Eye (tissue), 1 donor: ENCODE results near the gene LHFPL6.

Experiments
- DNase-seq: peaks from one replicate; pipeline ENCODE4 v3.0.0-alpha.2; 2015

Gene LHFPL6

GRCh38 chr13:39379667-39380655 lies 223.0 kb downstream of the LHFPL6 start:
- DNase-seq: no peak

DNA sequence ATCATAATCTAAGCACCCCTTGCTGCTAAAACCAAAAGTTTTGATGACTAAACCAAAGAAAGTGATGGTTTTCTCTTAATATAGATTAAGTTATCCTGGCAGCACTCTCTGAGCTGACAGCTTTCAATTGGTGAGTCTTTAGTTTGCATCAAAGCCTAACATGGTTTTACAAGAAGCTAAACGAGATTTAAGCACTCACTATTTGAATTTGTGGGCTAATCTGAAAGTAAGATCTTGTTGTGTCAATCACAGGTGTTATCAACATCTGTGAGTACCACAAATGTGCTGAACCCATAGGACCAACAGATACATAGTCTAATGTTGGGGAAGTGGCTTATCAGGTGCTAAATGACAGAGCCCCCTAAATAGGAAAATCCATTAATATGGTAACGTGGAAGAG lies 223.9 kb downstream of the LHFPL6 start:
- no peak for DNase-seq

GRCh38 chr13:39378306-39378705 lies 224.7 kb downstream of the LHFPL6 start:
- DNase-seq: no peak

- no peak for DNase-seq
Measured at GRCh38 chr13:39377699-39378098, 225.3 kb downstream of the LHFPL6 start.

- DNase-seq: no peak
Measured at GRCh38 chr13:39376076-39376475, 226.9 kb downstream of the LHFPL6 start.

DNA sequence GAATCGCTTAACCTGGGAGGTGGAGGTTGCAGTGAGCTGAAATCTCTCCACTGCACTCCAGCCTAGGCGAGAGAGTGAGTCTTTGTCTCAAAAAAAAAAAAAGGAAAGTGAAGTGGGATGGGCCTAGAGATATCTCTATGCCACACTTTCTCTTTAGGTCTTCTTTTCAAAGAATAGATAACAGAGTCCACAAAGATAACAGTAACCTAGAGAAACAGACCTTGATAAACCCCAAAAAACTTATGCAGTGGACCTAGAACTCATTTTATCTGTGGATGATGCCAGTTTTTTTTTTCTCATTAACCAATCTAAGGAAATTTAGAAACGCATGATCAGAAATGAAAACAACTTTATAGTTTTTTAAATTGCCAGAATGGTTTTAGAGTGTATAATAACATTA lies 227.4 kb downstream of the LHFPL6 start:
- no peak for DNase-seq

DNA sequence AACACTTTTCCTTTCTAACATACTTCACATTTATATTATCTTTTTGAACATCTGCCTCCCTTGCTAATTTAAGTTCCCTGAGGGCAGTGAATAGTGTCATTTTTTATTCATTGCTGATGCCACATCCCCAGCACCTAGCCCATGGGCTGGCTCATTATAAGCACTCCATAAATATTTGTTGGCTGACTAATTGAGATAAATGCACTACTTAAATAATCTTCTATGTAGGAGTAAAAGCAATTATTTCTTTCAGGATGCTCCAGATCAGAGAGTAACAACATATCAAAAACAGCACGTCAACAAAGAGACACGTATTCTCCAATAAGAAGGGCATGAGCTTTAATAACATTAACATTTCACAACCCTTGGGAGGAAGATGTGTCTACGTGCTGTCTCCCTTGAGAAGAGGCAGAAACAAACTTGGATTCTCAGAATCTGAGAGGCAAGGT lies 228.2 kb downstream of the LHFPL6 start:
- no peak for DNase-seq

- no peak for DNase-seq
Measured at GRCh38 chr13:39373145-39373544, 229.8 kb downstream of the LHFPL6 start.

GRCh38 chr13:39371706-39372105 lies 231.3 kb downstream of the LHFPL6 start:
- DNase-seq: no peak

DNA sequence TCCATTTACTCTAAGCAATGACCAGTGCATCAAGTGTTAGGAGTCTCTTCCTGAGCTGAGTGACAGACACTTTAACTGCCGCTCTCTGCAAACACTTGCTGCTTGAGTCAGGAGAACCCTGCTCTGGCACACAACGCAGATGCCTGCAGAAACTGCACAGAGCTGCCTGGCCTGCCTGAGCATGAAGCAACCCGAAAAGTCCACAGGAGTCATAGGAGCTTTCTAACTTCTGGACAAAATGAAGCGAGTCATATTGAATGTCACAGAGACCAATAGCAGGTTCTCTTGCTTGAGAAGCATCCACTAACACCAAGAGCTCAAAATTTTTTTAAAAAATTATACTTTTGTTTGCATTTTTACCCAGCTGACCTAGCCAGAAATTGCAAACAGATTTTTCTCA lies 232.4 kb downstream of the LHFPL6 start:
- DNase-seq: no peak

- no peak for DNase-seq
Measured at GRCh38 chr13:39370048-39370447, 232.9 kb downstream of the LHFPL6 start.

DNA sequence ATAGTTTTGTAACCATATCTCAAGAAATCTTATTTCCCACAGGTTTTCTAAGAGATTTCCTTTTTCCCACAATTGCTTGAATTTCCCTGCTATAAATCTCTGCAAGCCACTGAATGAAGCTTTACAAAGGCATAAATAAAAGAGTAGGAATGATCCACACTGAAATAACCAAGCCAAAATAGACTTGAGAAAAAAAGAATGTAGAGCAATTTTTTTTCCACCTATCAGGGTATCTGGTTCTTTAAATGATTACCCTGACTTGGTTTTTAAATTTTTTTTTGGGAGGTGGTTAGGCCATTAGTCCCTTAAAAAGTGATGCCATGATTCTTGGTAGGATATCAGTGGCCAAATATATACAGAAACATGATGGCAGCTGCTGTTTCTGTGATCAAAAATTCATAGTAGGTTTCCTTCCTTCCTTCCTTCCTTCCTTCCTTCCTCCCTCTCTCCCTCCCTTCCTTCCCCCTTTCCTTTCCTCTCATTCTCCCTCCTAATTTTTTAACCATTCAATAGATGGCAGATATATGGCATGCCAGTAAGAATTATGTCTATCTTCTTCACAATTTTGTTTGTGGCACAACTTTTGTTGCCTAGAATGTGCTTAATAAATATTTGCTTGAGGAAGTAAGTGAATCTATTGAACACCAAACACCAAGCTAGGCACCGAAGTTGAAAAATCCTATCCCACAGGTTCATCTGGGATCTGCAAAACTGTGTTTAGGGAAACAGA lies 233.7 kb downstream of the LHFPL6 start:
- no peak for DNase-seq

DNA sequence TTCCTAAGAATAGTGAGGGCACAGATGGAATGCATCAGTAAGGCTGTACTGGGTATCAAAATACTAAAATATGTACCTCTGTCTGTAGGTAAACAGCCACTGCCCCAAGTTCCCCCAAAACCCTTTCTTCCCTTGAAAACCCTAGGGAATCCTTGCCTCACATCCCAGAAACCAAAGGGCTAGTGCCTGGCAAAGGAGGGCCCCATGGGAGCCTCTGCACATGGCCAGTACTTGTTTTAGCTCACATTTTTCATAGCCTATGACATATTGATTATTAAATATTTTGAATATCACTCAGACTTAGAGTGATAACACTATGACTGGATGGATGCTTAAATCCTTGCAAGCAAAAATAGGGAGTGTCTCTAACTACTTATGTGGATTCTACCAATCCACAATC lies 237.1 kb downstream of the LHFPL6 start:
- no peak for DNase-seq

- no peak for DNase-seq
Measured at GRCh38 chr13:39364947-39365468, 238.0 kb downstream of the LHFPL6 start.

DNA sequence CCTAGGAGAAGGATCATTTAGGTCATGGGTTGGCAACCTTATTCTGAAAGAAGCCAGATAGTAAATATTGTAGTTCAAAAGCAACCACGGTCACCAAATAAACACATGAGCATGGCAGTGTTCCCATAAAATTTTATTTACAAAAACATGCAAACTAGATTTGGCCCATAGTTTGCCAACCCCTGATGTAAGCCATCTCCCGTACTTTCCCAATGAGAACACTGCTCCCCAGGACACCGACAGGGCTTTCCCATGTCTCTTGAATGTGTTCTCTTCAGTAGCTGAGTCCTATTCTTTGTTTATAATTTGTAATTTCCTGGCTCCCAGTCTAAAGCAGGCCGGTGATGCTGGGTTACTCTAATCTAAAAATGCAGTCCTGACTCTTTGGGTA lies 239.6 kb downstream of the LHFPL6 start:
- no peak for DNase-seq

- DNase-seq: no peak
Measured at GRCh38 chr13:39362652-39363381, 240.2 kb downstream of the LHFPL6 start.

GRCh38 chr13:39353988-39354387 lies 249.0 kb downstream of the LHFPL6 start:
- no peak for DNase-seq

DNA sequence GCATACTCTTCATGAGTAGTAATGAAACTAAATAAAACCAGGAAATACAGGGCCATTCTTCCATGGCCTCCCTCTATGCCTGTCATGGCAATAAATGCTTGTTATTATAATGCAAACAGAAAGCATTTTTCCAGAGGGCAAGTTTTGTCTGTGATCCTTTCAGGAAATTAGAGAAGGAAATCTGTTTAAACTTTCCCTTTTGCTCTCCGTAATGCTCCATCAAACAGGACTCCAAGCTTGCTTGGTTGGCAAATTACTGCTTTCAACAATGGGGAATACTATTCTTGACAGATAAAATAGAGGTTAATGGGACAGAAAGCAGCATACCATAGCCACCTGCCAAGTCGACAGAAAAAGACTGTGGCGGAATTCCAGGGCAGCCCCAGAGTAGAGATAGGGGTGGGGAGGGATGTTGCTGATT lies 252.5 kb downstream of the LHFPL6 start:
- DNase-seq: peak; percentile 64

- DNase-seq: no peak
Measured at GRCh38 chr13:39349391-39349960, 253.5 kb downstream of the LHFPL6 start.

DNA sequence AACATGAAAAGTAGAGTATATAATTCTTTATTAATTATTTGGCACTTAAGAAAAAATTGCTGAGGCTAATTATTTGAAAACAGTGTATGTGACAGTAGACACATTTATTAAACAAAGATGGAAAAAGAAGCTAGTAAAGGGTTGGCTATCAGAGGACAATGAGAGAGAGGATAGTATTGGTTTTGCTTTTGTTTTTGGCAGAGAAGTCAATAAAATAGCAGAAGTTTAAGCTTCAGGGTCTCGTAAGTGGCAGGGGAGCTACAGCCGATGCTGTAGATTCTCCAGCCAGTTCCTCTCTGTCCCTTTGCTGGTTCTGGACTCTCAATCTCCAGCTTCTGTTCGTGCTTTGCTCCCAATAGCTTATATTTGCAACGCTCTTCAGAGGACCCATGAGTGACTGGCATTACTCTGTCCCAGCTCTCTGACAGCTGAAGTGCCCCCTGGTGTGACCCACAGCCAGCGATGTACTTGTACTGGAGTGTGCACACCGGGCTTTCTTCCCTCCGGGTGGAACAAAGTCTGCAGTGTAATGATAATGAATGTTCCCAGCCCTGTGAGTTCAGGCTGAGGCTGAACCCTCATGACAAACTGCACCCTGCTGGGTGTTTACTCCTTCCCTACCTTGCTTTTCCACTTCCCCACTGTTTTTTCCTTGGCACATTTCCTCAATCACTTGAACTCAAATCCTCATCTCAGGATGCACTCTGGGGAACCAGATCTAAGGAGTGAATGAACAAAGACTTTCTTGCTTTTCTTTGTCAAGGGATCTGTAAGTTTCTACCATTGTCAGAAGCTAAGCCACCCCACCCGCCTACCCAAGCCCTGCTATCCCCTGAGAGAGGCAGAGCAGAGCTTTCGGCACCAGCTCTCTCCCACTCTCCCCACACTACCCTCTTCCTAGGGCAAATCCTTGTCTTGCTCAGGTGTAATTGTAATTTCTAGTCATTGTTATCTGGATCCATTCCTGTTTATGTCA lies 254.8 kb downstream of the LHFPL6 start:
- DNase-seq: peak; percentile 40

GRCh38 chr13:39345982-39346381 lies 257.0 kb downstream of the LHFPL6 start:
- DNase-seq: no peak
